Ishikawa (cell line): Measurements from ENCODE around the gene STX18.

Experiments used
- EP300 ChIP-seq: IDR thresholded peaks from 2 replicates; pipeline ENCODE4 v1.6.1; 2012; ENCODE audit warnings: borderline replicate concordance
- NFIC ChIP-seq: IDR thresholded peaks from 2 replicates; pipeline ENCODE4 v1.6.1; 2012
- RAD21 ChIP-seq: IDR thresholded peaks from 2 replicates; pipeline ENCODE4 v1.6.1; 2012; ENCODE audit warnings: low read depth
- TF ChIP-seq, protein P1 (sequence below): IDR thresholded peaks from 2 replicates; pipeline ENCODE4 v1.6.1; 2012

DNA sequence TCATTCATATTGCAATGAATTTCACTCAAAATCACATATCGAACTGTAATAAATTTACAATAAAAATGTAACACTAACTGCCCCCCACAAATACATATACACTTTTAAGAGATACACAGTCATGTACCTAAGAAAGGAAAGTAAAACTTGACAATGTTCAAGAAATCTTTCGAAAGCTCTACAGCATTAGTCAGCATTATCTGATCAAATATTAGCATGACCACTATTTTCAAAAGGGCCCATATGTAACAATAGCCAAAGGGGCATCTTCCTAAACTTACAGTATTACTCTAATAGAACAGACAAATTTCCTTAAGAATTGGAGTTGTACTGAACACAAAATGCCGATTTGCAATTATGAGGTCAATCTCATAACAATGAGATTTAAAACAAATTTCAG, 51.8 kb downstream of the STX18 start:
- TF ChIP-seq, protein P1, sequence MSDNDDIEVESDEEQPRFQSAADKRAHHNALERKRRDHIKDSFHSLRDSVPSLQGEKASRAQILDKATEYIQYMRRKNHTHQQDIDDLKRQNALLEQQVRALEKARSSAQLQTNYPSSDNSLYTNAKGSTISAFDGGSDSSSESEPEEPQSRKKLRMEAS = no peak
- TF ChIP-seq RAD21 = no peak
- no peak for TF ChIP-seq NFIC
- no peak for TF ChIP-seq EP300
